Ovary (tissue), 9 donors: ENCODE data around the gene KCNMB1. TPM values are rescaled to one million over a fixed set of nuclear protein-coding genes. Genes with fewer than 3 reads are reported as not detected.

Experiments used
- DNase-seq, 5 donors: peaks; one replicate each; pipeline ENCODE4 v3.0.0-alpha.2; 2019 to 2020
- H3K27ac ChIP-seq, 2 donors: fragments of 200-600 bp; one replicate each; pipeline versions ENCODE4 v1.5.1 to v1.8.0; 2019 to 2022
- H3K27me3 ChIP-seq: fragments of 200-600 bp; one replicate; pipeline ENCODE4 v1.8.0; 2022
- H3K36me3 ChIP-seq: fragments of 200-600 bp; sonication (generic); one replicate; pipeline ENCODE4 v1.5.1; 2019
- H3K4me1 ChIP-seq: one replicate; pipeline ENCODE4 v1.8.1; 2013; ENCODE audit warnings: mild to moderate bottlenecking, moderate library complexity; ENCODE audit not compliant: insufficient read depth
- H3K4me3 ChIP-seq: fragments of 200-600 bp; sonication (generic); one replicate; pipeline ENCODE4 v1.5.1; 2017
- H3K9me3 ChIP-seq, 2 donors: fragments of 200-600 bp in 1 of 2; sonication (generic) in 1 of 2; one replicate each; pipeline versions ENCODE4 v1.5.1 to v1.8.1; 2013 to 2019; ENCODE audit warnings: mild to moderate bottlenecking in 1 of 2, moderate library complexity in 1 of 2
- EP300 ChIP-seq: sonication (generic); formaldehyde crosslinking; IDR thresholded peaks from one replicate; pipeline ENCODE4 v1.6.1; 2017; ENCODE audit warnings: antibody characterized with exemption
- POLR2A ChIP-seq: fragments of 450-650 bp; IDR thresholded peaks from one replicate; pipeline ENCODE4 v1.6.1; 2017; ENCODE audit warnings: antibody characterized with exemption, mild to moderate bottlenecking, moderate library complexity
- WGBS, 3 donors: extraction: QIAGEN DNeasy Blood & Tissue Kit in 1 of 3; methylation state at CpG; one replicate each; pipeline versions ENCODE4 v1.1.5 to v1.1.7; 2013 to 2017; 5-methylcytosine and 5-hydroxymethylcytosine counted together
- intact Hi-C, 4 donors: fragments of 100-400 bp; cut with DNase I; formaldehyde crosslinking; loops; one replicate each; pipeline versions ENCODE4 v1.11.0 to v1.15.1; 2022 to 2023
- polyA plus RNA-seq, 2 donors: library from polyadenylated mRNA; stranded (reverse); fragments of 200-250 nt in 1 of 2; fragments of 350-450 nt in 1 of 2; fragmentation: Illumina TruSeq in 1 of 2; extraction: RNeasy Lipid Tissue Mini Kit (QIAGEN cat#74804) in 1 of 2; gene quantifications; one replicate each; pipeline ENCODE4 v1.2.3, GENCODE V29; 2013 to 2014
- total RNA-seq, 7 donors: library from RNA; depleted of rRNA in 2 of 7; stranded (reverse); fragments of >200 nt in 2 of 7; fragmentation: NEBNext Ultra II Directional in 3 of 7; extraction: Animal tissue kit (Norgen Biotek cat#: 25700) in 3 of 7; gene quantifications; one replicate each; pipeline versions ENCODE4 v1.1.0 to v1.2.4, GENCODE V29; 2016 to 2023
- TF ChIP-seq, protein P1 (sequence below), 3 donors: fragments of 450-650 bp in 2 of 3; fragments of 200-600 bp in 1 of 3; IDR thresholded peaks; one replicate each; pipeline versions ENCODE4 v1.5.1 to v1.8.0; 2016 to 2022; ENCODE audit warnings: antibody characterized with exemption in 3 of 3, mild to moderate bottlenecking in 1 of 3
- donor health status: DM: no; HTN: no; CAD: no; lungs with moderate emphysema.
- donor health status: DM: no; HTN: no; CAD: no.
- donor health status: Bipolar disorder and iron deficiency.
- donor health status: DM: yes; HTN: yes; CAD: no.
- donor health status: DM: no; HTN: no; CAD: no.
- donor health status: DM: yes; HTN: yes; CAD: no.

The KCNMB1 gene
- total and polyA plus RNA-seq, 9 donors: 0.24 to 13.6 (median 2.7) TPM

DNA sequence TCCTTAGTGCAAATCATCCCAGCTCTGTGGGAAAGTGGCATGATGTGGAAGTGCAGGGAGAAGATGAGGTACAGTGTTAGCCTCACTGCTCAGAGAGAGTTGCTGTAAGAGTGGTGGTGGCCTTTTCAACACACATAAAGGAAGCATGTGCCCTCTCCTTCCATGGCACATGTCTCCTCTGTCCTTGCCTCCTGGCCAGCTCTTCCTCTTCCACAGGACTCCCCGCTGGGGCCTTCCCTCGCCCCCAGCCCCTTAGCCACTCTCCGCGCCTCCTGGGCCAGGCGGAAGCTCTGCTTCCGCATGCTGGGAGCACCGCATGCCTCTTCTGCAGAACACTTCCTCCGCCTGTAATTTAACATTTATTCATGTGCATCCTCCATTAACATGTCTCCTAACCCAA, 4.8 kb upstream of the KCNMB1 start:
- no peak overlapping the region for H3K27ac ChIP-seq
- 88 to 94% (median 90%) methylated on average over 8 of the region's 8 CpGs for WGBS, 3 donors
- TF ChIP-seq, protein P1, sequence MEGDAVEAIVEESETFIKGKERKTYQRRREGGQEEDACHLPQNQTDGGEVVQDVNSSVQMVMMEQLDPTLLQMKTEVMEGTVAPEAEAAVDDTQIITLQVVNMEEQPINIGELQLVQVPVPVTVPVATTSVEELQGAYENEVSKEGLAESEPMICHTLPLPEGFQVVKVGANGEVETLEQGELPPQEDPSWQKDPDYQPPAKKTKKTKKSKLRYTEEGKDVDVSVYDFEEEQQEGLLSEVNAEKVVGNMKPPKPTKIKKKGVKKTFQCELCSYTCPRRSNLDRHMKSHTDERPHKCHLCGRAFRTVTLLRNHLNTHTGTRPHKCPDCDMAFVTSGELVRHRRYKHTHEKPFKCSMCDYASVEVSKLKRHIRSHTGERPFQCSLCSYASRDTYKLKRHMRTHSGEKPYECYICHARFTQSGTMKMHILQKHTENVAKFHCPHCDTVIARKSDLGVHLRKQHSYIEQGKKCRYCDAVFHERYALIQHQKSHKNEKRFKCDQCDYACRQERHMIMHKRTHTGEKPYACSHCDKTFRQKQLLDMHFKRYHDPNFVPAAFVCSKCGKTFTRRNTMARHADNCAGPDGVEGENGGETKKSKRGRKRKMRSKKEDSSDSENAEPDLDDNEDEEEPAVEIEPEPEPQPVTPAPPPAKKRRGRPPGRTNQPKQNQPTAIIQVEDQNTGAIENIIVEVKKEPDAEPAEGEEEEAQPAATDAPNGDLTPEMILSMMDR (IDR thresholded peaks at IDR 0.05): no peak
- TF ChIP-seq EP300 (no peak), POLR2A (no peak)
- no peaks in the 10 kb centered on the region for H3K36me3 ChIP-seq
- H3K27me3 ChIP-seq: no peaks in the 10 kb centered on the region
- intact Hi-C loops: no loop called here
- H3K4me1 ChIP-seq: no peaks in the 10 kb centered on the region
- no peak overlapping the region for H3K4me3 ChIP-seq
- no peaks in the 10 kb centered on the region for H3K9me3 ChIP-seq
- no peak for DNase-seq

DNA sequence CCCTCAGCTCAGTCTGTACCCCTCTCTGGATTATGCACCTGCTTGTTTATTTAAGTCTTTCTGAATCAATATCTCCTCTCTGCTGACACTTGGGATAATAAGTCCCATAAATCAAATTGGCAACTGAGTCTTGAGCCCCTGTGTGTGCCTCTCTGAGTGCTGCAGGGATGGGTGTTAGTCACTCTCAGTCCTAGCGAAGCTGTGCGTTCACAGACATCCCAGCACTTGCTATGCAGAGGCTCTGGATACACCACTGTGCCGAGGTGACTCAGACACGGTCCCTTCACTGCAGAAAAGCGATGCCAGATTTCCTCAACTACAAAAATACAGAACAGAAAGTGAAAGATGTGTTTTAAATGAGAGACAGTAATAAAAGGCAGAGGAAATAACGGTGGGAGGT, 4.1 kb upstream of the KCNMB1 start:
- no peaks in the 10 kb centered on the region for H3K27me3 ChIP-seq
- no peaks in the 10 kb centered on the region for H3K4me1 ChIP-seq
- no peaks in the 10 kb centered on the region for H3K36me3 ChIP-seq
- no peaks in the 10 kb centered on the region for H3K9me3 ChIP-seq
- WGBS, 3 donors: 78 to 87% (median 86%) methylated on average over 6 of the region's 6 CpGs
- no peak overlapping the region for H3K4me3 ChIP-seq
- TF ChIP-seq, protein P1 (IDR thresholded peaks at IDR 0.05): no peak
- TF ChIP-seq POLR2A (no peak), EP300 (no peak)
- no peak for DNase-seq
- no peak overlapping the region for H3K27ac ChIP-seq
- intact Hi-C loops: no loop called here

DNA sequence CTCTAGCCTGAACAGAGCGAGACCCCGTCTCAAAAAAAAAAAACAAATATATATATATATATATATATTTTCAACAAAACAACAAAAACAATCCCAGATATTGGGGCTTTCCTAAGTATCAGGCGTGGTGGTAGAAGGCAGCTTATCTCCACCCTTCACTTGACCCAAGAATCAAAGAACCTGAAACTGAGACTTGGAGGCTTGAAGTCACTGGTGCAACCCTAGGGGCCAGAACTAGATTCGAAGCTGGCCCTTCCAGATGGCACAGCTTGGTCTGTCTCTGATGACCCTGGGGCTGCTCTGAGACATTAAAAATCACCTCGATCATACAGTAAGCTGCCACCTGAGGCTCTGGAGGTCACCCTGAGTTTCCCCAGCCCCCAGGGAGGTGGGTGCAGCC, 1.3 kb upstream of the KCNMB1 start:
- Histone ChIP-seq H3K4me1 (no peaks in the 10 kb centered on the region), H3K27me3 (no peaks in the 10 kb centered on the region), H3K4me3 (peak overlapping the region; percentile 46), H3K27ac (no peak overlapping the region), H3K36me3 (no peaks in the 10 kb centered on the region), H3K9me3 (no peaks in the 10 kb centered on the region)
- DNase-seq: no peak
- no peak for TF ChIP-seq EP300
- TF ChIP-seq, protein P1 (IDR thresholded peaks at IDR 0.05): no peak
- 88 to 94% (median 91%) methylated on average over 5 of the region's 5 CpGs for WGBS, 3 donors
- intact Hi-C loops: no loop called here

DNA sequence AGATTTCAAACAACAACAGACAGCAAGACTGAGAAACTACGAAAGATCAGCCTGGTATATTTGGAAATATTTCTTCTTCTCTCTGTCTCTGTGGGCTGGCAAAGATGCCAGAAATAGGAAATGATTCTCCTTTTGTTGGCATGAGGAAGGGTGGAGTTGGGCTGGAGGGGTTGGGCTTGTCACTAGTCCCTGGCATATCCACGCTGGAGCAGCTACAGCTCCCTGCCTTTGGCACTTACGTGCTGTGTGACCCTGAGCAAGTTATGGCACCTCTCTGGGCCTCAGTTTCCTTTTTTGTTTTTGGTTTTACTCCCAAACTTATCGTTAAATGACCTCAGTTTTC, 354 bp upstream of the KCNMB1 start:
- H3K36me3 ChIP-seq: no peaks in the 10 kb centered on the region
- no peak overlapping the region for H3K27ac ChIP-seq
- H3K4me1 ChIP-seq: no peaks in the 10 kb centered on the region
- no peaks in the 10 kb centered on the region for H3K27me3 ChIP-seq
- no peak for DNase-seq
- no peaks in the 10 kb centered on the region for H3K9me3 ChIP-seq
- H3K4me3 ChIP-seq: peak overlapping the region; percentile 46
- 53 to 66% (median 62%) methylated on average over 4 of the region's 4 CpGs for WGBS, 3 donors
- TF ChIP-seq POLR2A (no peak), EP300 (no peak)
- TF ChIP-seq, protein P1 (IDR thresholded peaks at IDR 0.05): no peak
- intact Hi-C loops: no loop called here
